VCaP (cell line): ENCODE measurements around the gene DNMT1.

ENCODE experiments used
- H3K27ac ChIP-seq: fragments of 450-650 bp; 2 replicates; pipeline ENCODE4 v1.5.1; 2017
- TF ChIP-seq, protein P1 (sequence below): fragments of 450-650 bp; conservative IDR thresholded peaks from 2 replicates; pipeline ENCODE4 v1.5.1; 2017; ENCODE audit warnings: mild to moderate bottlenecking, moderate library complexity

DNMT1 gene

DNA sequence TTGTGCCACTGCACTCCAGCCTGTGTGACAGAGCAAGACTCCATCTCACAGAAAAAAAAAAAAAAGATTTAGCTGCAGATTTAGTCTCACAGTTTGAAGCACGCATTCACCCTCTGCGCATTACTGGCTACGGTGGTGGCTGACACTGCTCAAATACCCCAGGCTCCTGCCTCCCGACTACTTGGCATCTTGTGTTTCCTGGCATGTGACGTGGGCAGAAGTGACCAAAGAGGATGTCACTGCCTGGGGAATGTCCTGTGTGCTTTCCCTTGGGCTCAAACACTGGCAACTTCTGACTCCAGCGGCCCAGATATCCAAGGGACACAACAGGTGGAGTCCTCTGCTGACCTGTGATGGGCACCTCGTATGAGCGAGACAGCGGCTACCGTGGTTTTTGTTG lies 50.4 kb downstream of the DNMT1 start:
- no peak overlapping the region for H3K27ac ChIP-seq
- TF ChIP-seq, protein P1, sequence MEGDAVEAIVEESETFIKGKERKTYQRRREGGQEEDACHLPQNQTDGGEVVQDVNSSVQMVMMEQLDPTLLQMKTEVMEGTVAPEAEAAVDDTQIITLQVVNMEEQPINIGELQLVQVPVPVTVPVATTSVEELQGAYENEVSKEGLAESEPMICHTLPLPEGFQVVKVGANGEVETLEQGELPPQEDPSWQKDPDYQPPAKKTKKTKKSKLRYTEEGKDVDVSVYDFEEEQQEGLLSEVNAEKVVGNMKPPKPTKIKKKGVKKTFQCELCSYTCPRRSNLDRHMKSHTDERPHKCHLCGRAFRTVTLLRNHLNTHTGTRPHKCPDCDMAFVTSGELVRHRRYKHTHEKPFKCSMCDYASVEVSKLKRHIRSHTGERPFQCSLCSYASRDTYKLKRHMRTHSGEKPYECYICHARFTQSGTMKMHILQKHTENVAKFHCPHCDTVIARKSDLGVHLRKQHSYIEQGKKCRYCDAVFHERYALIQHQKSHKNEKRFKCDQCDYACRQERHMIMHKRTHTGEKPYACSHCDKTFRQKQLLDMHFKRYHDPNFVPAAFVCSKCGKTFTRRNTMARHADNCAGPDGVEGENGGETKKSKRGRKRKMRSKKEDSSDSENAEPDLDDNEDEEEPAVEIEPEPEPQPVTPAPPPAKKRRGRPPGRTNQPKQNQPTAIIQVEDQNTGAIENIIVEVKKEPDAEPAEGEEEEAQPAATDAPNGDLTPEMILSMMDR: no peak

DNA sequence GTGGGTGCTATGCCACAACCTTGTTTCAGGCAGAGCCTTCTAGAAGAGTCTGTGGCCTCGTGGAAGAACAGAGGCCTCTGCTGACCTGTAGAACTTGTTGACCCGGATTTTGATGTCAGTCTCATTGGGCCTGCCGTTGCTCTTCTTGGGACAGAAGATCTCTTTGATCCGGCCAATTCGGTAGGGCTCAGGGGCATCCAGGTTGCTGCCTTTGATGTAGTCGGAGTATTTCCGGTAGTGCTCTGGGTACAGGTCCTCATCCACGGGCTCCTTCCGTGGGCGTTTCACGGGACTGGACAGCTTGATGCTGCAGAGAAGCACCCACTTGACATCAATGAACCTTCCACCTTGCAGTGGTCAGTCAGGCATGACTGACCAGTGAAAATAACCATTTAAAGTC lies 51.1 kb downstream of the DNMT1 start:
- peak overlapping the region; percentile 42 for H3K27ac ChIP-seq
- TF ChIP-seq, protein P1: no peak

DNA sequence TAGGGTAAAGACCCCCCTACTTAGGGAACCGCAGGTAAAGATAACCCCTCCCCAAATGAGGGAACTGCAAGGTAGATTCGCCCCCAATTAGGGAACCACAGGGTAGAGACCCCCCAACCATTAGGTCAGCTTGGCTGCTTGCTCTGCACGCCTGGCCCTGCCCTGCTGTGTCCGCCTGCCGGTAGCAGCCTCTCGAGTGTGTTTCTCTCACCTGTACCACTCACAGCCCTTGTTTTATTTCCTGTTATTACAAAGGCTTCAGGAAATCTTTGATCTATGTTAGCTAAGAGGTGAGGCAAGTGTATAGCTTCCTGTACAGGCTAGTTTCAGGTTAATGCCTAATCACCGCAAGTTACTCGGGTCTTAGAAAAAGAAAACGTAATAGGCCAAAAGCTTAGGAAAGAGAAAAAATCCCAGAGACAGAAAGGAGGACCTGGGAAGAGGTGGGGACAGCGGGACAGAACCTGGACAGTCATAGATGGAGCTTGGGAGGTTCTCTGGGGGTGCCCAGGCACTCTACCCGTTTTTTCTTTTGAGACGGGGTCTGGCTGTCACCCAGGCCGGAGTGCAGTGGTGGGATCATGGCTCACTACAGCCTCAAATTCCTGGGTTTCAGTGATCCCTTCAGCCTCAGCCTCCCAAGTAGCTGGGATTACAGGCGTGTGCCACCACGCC lies 51.9 kb downstream of the DNMT1 start:
- H3K27ac ChIP-seq: peak overlapping the region; percentile 42
- TF ChIP-seq, protein P1: no peak

DNA sequence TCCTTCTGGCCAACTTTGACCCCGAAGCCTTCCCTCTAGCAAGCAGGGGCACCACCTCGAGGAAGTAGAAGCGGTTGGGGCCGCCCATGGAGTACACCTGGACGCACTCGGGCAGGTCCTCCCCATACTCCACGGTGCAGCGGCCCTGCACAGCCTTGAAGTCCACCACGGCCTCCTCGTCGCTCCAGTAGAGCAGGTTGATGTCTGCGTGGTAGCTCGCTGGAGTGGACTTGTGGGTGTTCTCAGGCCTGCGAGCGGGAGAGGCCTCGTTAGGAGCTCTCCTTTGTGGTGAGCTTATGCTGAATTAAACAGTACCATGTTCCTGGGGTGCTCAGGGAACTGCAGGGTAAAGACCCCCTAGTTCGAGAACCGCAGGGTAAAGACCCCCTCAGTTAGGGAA lies 52.8 kb downstream of the DNMT1 start:
- H3K27ac ChIP-seq: no peak overlapping the region

DNA sequence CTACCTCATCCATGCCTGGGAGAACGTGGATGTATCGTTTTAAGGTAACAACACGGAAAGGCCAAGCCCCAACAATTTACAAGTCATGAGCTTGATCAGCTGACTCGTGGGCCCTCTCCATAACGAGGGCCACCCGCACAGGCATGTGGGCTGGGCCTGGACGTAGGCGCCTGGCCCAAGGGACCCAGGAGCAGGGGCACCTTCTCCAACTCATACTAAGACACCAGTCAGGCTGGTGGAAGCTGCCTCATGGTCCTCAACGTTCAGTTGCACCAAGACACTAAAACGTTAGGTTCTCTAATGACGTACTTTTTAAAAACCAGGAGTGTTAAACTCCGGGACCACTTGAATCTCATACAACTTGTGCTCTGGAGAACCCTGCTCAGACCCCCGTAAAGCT lies 53.3 kb downstream of the DNMT1 start:
- no peak overlapping the region for H3K27ac ChIP-seq
- TF ChIP-seq, protein P1: no peak

More for the DNA sequence above, 52.8 kb downstream of the DNMT1 start:
- TF ChIP-seq, protein P1: no peak

DNA sequence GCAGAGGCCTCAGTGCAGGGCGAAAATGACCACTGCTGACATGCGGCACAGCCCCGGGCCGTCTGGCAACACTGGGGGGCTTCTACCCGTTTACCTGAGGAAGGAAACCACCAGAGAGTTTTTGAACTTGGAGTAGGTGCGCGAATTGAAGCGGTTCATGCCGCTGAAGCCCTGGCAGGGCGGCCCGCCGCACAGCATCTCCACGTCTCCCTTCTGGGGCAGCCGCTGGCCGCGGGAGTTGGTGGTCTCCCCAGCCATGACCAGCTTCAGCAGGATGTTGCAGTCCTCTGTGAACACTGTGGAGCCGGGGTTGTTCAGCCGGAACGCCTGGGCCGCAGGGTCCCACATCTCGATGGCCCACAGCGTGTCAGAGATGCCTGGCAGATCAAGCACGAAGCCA lies 54.8 kb downstream of the DNMT1 start:
- no peak overlapping the region for H3K27ac ChIP-seq
- TF ChIP-seq, protein P1: no peak

DNA sequence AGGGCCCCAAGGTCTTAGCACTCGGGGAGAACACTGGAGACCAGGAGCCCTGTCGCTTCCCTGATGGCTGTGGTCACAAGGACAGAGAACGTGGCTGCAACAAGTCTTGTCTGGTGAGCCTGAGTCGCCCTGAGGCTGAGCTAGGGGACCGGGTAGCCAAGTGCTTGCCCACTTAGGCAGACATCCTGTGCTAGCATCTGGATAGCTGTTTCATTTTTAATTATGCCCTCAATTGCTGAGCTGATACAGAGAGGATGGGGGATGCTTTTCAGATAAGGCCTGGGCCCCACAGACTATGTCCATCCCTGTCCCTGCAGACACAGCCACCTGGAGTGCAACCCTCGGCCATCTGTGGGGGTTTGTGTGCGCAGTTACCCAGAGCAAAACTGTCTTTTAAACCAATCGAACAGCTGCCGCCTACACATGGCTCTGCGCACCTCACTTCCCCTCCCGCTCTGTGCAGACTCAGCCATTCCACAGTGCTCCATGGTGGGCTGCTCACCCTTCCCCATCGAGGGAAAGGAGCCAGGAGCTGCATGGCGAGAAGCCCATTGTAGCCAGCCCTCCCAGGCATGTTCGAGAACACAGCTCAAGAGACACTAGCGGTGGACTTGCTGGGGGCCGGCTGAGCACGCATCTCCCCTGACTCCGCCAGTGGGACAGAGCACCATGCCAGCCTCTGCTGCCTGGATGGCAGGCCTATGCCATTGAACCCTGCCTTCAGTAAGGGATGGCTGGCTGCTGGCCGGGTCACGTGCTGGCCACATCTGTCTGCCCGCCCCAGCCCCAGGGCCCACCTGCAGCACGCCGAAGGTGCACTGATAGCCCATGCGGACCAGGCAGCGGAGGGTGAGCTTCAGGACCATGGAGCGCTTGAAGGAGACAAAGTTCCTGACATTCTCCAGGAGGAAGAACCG lies 55.6 kb downstream of the DNMT1 start:
- TF ChIP-seq, protein P1: no peak
- no peak overlapping the region for H3K27ac ChIP-seq
